ENCODE results near the gene EIF2B1. TPM values are rescaled to one million over a fixed set of nuclear protein-coding genes. Genes with fewer than 3 reads are reported as not detected.

The EIF2B1 gene
- total and polyA plus RNA-seq, 4 donors = 24.5 to 60.1 (median 49.4) TPM

- no peaks in the 10 kb centered on the region for H3K4me1 ChIP-seq (ENCODE audit: control insufficient read depth, insufficient read depth, low read length)
- peaks cover 19% of the 10 kb centered on the region for H3K36me3 ChIP-seq (ENCODE audit: control insufficient read depth, insufficient read depth, low read length)
- no peaks in the 10 kb centered on the region for H3K27me3 ChIP-seq (ENCODE audit: control insufficient read depth, insufficient read depth, low read length)
- H3K4me3 ChIP-seq (ENCODE audit: low read depth, low read length) = no peak overlapping the region
- DNase-seq (ENCODE audit: low read depth in 4 of 6, low spot score in 6 of 6) = no peak
- H3K27ac ChIP-seq (ENCODE audit: low read depth, low read length) = no peak overlapping the region
- H3K9me3 ChIP-seq (ENCODE audit: control insufficient read depth, insufficient read depth, low read length) = no peaks in the 10 kb centered on the region
- WGBS (ENCODE audit: insufficient coverage) = no CpG with 5 or more reads among the region's 5 CpGs
These were observed 26.7 kb upstream of the EIF2B1 start for GRCh38 chr12:123659996-123660727.

GRCh38 chr12:123657211-123657610 lies 23.7 kb upstream of the EIF2B1 start:
- Histone ChIP-seq H3K4me3 (ENCODE audit: low read depth, low read length) (no peak overlapping the region), H3K4me1 (ENCODE audit: control insufficient read depth, insufficient read depth, low read length) (no peaks in the 10 kb centered on the region), H3K27me3 (ENCODE audit: control insufficient read depth, insufficient read depth, low read length) (no peaks in the 10 kb centered on the region), H3K27ac (ENCODE audit: low read depth, low read length) (no peak overlapping the region), H3K36me3 (ENCODE audit: control insufficient read depth, insufficient read depth, low read length) (peaks cover 19% of the 10 kb centered on the region), H3K9me3 (ENCODE audit: control insufficient read depth, insufficient read depth, low read length) (no peaks in the 10 kb centered on the region)
- DNase-seq (ENCODE audit: low read depth in 4 of 6, low spot score in 6 of 6) = no peak
- 84% methylated on average over 9 of the region's 9 CpGs for WGBS (ENCODE audit: insufficient coverage)

GRCh38 chr12:123656392-123656791 lies 22.9 kb upstream of the EIF2B1 start:
- Histone ChIP-seq H3K27me3 (ENCODE audit: control insufficient read depth, insufficient read depth, low read length) (no peaks in the 10 kb centered on the region), H3K4me3 (ENCODE audit: low read depth, low read length) (no peak overlapping the region), H3K27ac (ENCODE audit: low read depth, low read length) (no peak overlapping the region), H3K36me3 (ENCODE audit: control insufficient read depth, insufficient read depth, low read length) (peaks cover 19% of the 10 kb centered on the region), H3K4me1 (ENCODE audit: control insufficient read depth, insufficient read depth, low read length) (no peaks in the 10 kb centered on the region), H3K9me3 (ENCODE audit: control insufficient read depth, insufficient read depth, low read length) (no peaks in the 10 kb centered on the region)
- WGBS (ENCODE audit: insufficient coverage) = 86% methylated on average over 4 of the region's 4 CpGs
- DNase-seq (ENCODE audit: low read depth in 4 of 6, low spot score in 6 of 6) = no peak

- Histone ChIP-seq H3K36me3 (ENCODE audit: control insufficient read depth, insufficient read depth, low read length) (peaks cover 21% of the 10 kb centered on the region), H3K9me3 (ENCODE audit: control insufficient read depth, insufficient read depth, low read length) (no peaks in the 10 kb centered on the region), H3K27me3 (ENCODE audit: control insufficient read depth, insufficient read depth, low read length) (no peaks in the 10 kb centered on the region), H3K27ac (ENCODE audit: low read depth, low read length) (no peak overlapping the region), H3K4me3 (ENCODE audit: low read depth, low read length) (no peak overlapping the region), H3K4me1 (ENCODE audit: control insufficient read depth, insufficient read depth, low read length) (no peaks in the 10 kb centered on the region)
- WGBS (ENCODE audit: insufficient coverage) = 85% methylated on average over 2 of the region's 5 CpGs
- DNase-seq (ENCODE audit: low read depth in 4 of 6, low spot score in 6 of 6) = peak in 1 of 6 donors; percentile 69
These were observed 21.9 kb upstream of the EIF2B1 start for GRCh38 chr12:123655420-123655819.

GRCh38 chr12:123654129-123654701 lies 20.7 kb upstream of the EIF2B1 start:
- no peak for DNase-seq (ENCODE audit: low read depth in 4 of 6, low spot score in 6 of 6)
- 99% methylated on average over 4 of the region's 4 CpGs for WGBS (ENCODE audit: insufficient coverage)
- no peak overlapping the region for H3K4me3 ChIP-seq (ENCODE audit: low read depth, low read length)
- H3K9me3 ChIP-seq (ENCODE audit: control insufficient read depth, insufficient read depth, low read length) = no peaks in the 10 kb centered on the region
- no peak overlapping the region for H3K27ac ChIP-seq (ENCODE audit: low read depth, low read length)
- no peaks in the 10 kb centered on the region for H3K4me1 ChIP-seq (ENCODE audit: control insufficient read depth, insufficient read depth, low read length)
- peaks cover 25% of the 10 kb centered on the region for H3K36me3 ChIP-seq (ENCODE audit: control insufficient read depth, insufficient read depth, low read length)
- H3K27me3 ChIP-seq (ENCODE audit: control insufficient read depth, insufficient read depth, low read length) = no peaks in the 10 kb centered on the region

GRCh38 chr12:123648401-123648800 lies 14.9 kb upstream of the EIF2B1 start:
- H3K36me3 ChIP-seq (ENCODE audit: control insufficient read depth, insufficient read depth, low read length) = peaks cover 33% of the 10 kb centered on the region

GRCh38 chr12:123645878-123646277 lies 12.4 kb upstream of the EIF2B1 start:
- no peaks in the 10 kb centered on the region for H3K27me3 ChIP-seq (ENCODE audit: control insufficient read depth, insufficient read depth, low read length)
- H3K27ac ChIP-seq (ENCODE audit: low read depth, low read length) = no peak overlapping the region
- DNase-seq (ENCODE audit: low read depth in 4 of 6, low spot score in 6 of 6) = peak in 2 of 6 donors; percentile 4 to 97
- no peak overlapping the region for H3K4me3 ChIP-seq (ENCODE audit: low read depth, low read length)
- no CpG with 5 or more reads among the region's 5 CpGs for WGBS (ENCODE audit: insufficient coverage)
- H3K36me3 ChIP-seq (ENCODE audit: control insufficient read depth, insufficient read depth, low read length) = peaks cover 41% of the 10 kb centered on the region
- H3K9me3 ChIP-seq (ENCODE audit: control insufficient read depth, insufficient read depth, low read length) = no peaks in the 10 kb centered on the region
- H3K4me1 ChIP-seq (ENCODE audit: control insufficient read depth, insufficient read depth, low read length) = no peaks in the 10 kb centered on the region

More at GRCh38 chr12:123648401-123648800, 14.9 kb upstream of the EIF2B1 start:
- 98% methylated on average over 3 of the region's 5 CpGs for WGBS (ENCODE audit: insufficient coverage)
- Histone ChIP-seq H3K4me3 (ENCODE audit: low read depth, low read length) (no peak overlapping the region), H3K4me1 (ENCODE audit: control insufficient read depth, insufficient read depth, low read length) (no peaks in the 10 kb centered on the region), H3K9me3 (ENCODE audit: control insufficient read depth, insufficient read depth, low read length) (no peaks in the 10 kb centered on the region), H3K27ac (ENCODE audit: low read depth, low read length) (no peak overlapping the region), H3K27me3 (ENCODE audit: control insufficient read depth, insufficient read depth, low read length) (no peaks in the 10 kb centered on the region)
- peak in 1 of 6 donors; percentile 83 for DNase-seq (ENCODE audit: low read depth in 4 of 6, low spot score in 6 of 6)

GRCh38 chr12:123645380-123645779 lies 11.9 kb upstream of the EIF2B1 start:
- H3K36me3 ChIP-seq (ENCODE audit: control insufficient read depth, insufficient read depth, low read length) = peaks cover 41% of the 10 kb centered on the region
- peak in 1 of 6 donors; percentile 84 for DNase-seq (ENCODE audit: low read depth in 4 of 6, low spot score in 6 of 6)
- H3K4me1 ChIP-seq (ENCODE audit: control insufficient read depth, insufficient read depth, low read length) = no peaks in the 10 kb centered on the region
- no peak overlapping the region for H3K4me3 ChIP-seq (ENCODE audit: low read depth, low read length)
- H3K9me3 ChIP-seq (ENCODE audit: control insufficient read depth, insufficient read depth, low read length) = no peaks in the 10 kb centered on the region
- WGBS (ENCODE audit: insufficient coverage) = 90% methylated on average over 2 of the region's 3 CpGs
- H3K27ac ChIP-seq (ENCODE audit: low read depth, low read length) = no peak overlapping the region
- H3K27me3 ChIP-seq (ENCODE audit: control insufficient read depth, insufficient read depth, low read length) = no peaks in the 10 kb centered on the region

GRCh38 chr12:123643911-123644310 lies 10.4 kb upstream of the EIF2B1 start:
- WGBS (ENCODE audit: insufficient coverage) = no CpG with 5 or more reads among the region's 7 CpGs
- Histone ChIP-seq H3K4me1 (ENCODE audit: control insufficient read depth, insufficient read depth, low read length) (no peaks in the 10 kb centered on the region), H3K4me3 (ENCODE audit: low read depth, low read length) (no peak overlapping the region), H3K27me3 (ENCODE audit: control insufficient read depth, insufficient read depth, low read length) (no peaks in the 10 kb centered on the region), H3K27ac (ENCODE audit: low read depth, low read length) (no peak overlapping the region), H3K9me3 (ENCODE audit: control insufficient read depth, insufficient read depth, low read length) (no peaks in the 10 kb centered on the region), H3K36me3 (ENCODE audit: control insufficient read depth, insufficient read depth, low read length) (peaks cover 38% of the 10 kb centered on the region)
- DNase-seq (ENCODE audit: low read depth in 4 of 6, low spot score in 6 of 6) = no peak

GRCh38 chr12:123634142-123634561 lies 666 bp upstream of the EIF2B1 start:
- WGBS (ENCODE audit: insufficient coverage) = 25% methylated on average over 17 of the region's 19 CpGs
- Histone ChIP-seq H3K4me3 (ENCODE audit: low read depth, low read length) (peak overlapping the region; percentile 98), H3K9me3 (ENCODE audit: control insufficient read depth, insufficient read depth, low read length) (no peaks in the 10 kb centered on the region)

More at GRCh38 chr12:123634142-123634561, 666 bp upstream of the EIF2B1 start:
- no peak for DNase-seq (ENCODE audit: low read depth in 4 of 6, low spot score in 6 of 6)
- Histone ChIP-seq H3K36me3 (ENCODE audit: control insufficient read depth, insufficient read depth, low read length) (peaks cover 28% of the 10 kb centered on the region), H3K27ac (ENCODE audit: low read depth, low read length) (peak overlapping the region; percentile 83), H3K27me3 (ENCODE audit: control insufficient read depth, insufficient read depth, low read length) (no peaks in the 10 kb centered on the region), H3K4me1 (ENCODE audit: control insufficient read depth, insufficient read depth, low read length) (peaks cover 14% of the 10 kb centered on the region)

Measured in spinal cord (tissue), 10 donors.